Stimulated activated CD8-positive, alpha-beta memory T cell treated with anti-CD3 and anti-CD28 coated beads, Interleukin-15, amount 100 ng/mL, for 4 hours (primary cell): ENCODE results near the gene COMMD2.

ENCODE experiments used
- DNase-seq, 2 donors: peaks; one replicate each; pipeline ENCODE4 v3.0.0-alpha.2; 2020; ENCODE audit warnings: low read depth in 2 of 2

Gene COMMD2

DNA sequence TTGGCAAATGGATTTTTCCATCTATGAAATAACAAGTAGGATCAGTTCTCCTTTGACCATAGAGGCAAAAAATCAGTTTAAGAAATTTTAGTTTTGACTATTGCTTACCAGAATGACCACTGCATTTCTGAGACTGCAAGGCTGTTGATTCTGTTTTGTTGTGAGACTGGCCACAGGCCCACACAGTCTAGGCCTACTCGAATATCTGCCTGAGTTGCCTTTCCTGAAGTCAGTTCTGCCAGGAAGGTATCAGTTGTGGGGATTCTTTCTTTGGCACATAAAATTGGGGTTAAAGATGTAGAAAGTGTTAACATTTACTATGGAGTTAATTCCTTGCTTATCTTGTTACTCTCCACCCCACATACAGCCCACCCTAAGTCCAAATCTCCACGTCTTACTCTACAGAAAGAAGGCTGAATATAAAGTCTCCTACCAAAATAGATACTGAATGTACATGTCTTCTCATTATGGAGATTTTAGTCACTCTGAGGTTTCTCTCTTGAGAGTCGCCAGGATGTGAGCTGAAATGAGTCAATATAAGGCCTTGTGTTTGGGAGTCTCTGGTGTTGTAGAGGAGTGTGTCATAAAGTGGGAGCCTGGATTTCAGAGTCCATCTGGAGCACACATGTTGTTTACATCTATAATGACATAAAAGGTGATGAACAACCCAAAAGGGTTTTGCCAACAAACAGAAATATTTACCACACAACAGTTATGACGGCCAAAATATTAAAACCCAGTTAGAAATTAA is 49.4 kb downstream of the COMMD2 start:
- no peak for DNase-seq

DNA sequence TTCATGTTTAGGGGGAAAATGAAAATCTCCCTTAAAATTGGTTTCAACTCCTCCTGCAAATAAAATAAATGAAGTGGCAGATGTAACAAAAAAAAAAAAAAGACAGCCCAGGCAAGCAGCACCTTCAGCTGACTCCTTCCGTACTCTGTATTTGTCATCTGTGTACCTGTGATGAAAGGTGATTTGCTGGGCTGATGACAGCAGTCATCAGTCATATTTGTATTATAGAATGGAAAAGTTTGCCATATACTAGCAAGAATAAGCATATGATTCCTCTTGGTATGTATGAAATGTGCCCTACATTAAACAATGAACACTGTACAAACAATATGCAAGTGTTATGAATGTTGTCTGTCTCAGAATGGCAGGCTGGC is 50.3 kb downstream of the COMMD2 start:
- DNase-seq: no peak

DNA sequence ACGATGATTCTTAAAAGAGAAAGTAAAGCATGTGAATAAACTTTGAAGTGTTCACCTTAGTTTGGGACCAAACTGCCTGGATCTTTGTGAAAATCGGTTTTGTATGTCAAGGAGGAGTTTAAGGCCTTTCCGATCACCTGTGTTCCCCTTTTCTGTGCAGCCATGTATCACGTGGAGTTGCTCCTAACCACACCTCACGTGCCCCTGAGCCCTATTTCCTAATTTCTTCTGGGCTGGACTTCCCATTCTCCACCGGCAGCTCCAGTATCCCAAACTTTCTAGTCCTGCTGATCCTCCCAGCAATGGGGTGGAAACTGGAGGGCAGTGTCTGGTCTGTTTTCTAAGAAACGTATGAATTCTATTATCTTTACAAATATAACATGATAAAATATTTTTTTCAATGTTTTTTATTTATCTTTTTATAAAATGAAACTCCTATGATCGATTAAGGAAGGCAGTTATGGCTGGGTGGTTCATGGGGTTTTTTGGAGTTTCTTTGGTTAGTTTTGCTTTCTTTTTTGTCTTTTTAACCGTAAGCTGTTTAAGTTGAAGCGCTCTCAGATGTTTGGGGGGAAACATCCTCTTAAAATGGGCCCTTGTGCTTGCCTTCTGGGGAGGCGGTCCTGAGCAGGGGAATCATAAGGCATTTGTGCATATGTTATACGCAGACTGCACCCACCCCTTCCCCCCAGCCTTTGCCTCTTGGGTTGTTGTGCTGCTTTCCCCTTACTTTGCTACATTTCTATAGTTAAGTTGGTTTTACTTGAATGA is 50.9 kb downstream of the COMMD2 start:
- no peak for DNase-seq
